HG03354 (cell line): Measurements from ENCODE around the gene GNAQ.
A peak's percentile ranks its signal among the peaks of the same experiment; 100 is the strongest.

ENCODE experiments used
- ATAC-seq: cut with Tn5 transposase; IDR thresholded peaks from one replicate; pipeline ENCODE4 v1.9.1; 2021; ENCODE audit warnings: mild to moderate bottlenecking; ENCODE audit not compliant: unreplicated experiment, poor library complexity, severe bottlenecking

The GNAQ gene

DNA sequence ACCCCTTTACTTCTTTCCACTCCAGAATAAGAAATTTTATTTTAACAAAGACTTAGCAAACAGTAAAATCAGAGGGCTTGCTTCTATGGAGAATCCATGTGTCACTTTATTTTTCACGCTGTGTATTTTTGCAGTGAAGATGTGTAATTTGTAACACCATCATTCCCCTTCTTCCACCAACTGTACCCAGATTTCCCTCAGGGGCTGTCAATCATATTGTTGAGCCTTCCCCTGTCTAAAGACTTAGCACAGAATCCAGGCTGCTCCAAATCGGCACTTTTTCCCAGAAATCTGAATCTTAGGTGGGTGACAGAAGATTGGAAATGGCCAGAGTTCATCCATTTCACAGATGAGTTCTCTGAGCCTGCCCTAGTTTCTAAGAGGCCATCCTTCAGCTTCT is 115.9 kb downstream of the GNAQ start:
- no peak for ATAC-seq

DNA sequence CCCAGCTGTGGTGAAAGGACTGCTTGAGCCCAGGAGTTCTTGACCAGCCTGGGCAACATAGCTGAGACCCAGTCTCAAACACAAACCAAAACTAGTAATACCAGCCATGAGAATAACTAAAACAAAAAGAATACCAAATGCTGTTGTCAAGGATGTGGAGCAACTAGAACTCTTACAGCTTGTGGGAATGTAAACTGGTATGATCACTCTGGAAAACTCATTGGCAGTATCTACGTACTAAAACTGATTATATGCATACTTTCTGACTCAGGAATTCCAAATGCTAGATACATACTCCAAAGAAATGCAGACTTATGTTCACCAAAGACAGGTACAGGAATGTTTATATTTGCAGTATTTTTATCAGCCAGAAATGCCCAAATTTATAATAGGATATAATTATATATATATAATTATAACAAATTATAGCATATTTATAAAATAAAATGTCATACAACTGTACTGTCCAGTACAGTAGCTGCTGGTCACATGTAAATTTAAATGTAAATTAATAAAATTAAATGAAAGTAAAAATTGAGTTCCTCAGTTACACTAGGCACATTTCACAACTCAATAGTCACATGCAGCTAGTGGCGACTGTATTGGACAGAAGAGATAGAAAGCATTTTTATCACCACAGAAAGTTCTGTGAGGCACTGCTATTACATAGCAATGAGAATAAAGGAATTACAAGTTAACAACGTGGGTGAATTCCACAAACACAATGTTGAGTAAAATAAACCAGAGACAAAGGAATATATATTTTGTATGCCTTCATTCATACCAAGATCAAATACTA is 118.5 kb downstream of the GNAQ start:
- no peak for ATAC-seq

- no peak for ATAC-seq
Measured at GRCh38 chr9:77911928-77912327, 119.7 kb downstream of the GNAQ start.

- ATAC-seq, result no peak
Measured at GRCh38 chr9:77910194-77910621, 121.4 kb downstream of the GNAQ start.

- no peak for ATAC-seq
Measured at GRCh38 chr9:77909306-77909705, 122.3 kb downstream of the GNAQ start.

- ATAC-seq, result no peak
Measured at GRCh38 chr9:77908293-77908692, 123.3 kb downstream of the GNAQ start.

GRCh38 chr9:77907585-77907984 is 124.0 kb downstream of the GNAQ start:
- no peak for ATAC-seq

DNA sequence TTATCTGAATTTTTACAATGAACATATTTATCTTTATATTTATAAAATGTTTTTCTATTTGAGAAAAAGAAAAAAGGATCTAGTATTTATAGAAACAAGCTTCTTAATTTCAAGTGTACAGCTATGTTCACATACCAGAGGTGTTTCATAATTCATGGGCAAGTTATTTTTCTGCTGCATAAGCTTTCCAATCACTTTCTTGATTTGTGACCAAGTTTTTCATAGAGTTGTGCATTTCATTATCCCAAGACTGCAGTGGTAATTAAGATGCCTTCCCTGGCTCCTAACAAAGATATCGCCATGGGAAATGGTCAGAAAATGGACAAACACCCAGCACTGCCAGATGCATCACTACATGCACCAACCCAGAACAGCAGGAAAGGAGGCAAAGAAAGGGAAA is 124.6 kb downstream of the GNAQ start:
- ATAC-seq, result no peak

GRCh38 chr9:77903666-77904285 is 127.8 kb downstream of the GNAQ start:
- ATAC-seq, result no peak

DNA sequence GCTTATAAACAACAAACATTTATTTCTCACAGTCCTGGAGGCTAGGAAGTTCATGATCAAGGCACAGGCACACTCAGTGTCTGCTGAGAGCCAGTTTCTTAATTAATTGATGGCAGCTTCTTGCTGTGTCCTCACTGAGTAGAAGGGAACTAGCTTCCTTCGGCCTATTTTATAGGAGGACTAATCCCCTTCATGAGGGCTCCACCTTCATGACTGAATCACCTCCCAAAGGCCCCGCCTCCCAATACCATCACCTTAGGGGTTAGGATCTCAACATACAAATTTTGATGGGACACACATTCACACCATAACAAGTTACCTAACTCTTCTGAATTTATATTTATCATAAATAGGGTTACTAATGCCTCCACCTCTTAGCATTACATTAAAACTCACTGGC is 129.8 kb downstream of the GNAQ start:
- ATAC-seq, result no peak

DNA sequence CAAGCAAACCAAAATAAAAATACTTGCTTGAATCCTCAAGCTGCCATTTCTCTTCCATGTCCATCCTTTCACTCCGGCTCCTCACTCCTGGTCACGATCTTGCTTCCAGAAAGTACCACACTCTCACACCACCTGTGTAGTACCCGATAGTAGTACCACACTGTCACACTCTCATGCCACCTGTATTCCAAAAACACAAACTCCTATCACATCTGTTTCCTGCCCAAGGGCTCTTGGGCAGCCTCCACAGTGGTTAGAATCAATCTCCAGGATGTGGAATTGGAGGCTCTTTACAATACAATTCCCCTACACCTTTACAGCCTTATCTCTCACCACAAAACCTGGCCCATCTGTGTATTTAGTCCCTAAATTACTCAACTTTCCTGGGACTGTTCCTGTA is 130.6 kb downstream of the GNAQ start:
- ATAC-seq, result no peak

GRCh38 chr9:77899679-77900354 is 131.8 kb downstream of the GNAQ start:
- no peak for ATAC-seq

- no peak for ATAC-seq
Measured at GRCh38 chr9:77898864-77899263, 132.7 kb downstream of the GNAQ start.

DNA sequence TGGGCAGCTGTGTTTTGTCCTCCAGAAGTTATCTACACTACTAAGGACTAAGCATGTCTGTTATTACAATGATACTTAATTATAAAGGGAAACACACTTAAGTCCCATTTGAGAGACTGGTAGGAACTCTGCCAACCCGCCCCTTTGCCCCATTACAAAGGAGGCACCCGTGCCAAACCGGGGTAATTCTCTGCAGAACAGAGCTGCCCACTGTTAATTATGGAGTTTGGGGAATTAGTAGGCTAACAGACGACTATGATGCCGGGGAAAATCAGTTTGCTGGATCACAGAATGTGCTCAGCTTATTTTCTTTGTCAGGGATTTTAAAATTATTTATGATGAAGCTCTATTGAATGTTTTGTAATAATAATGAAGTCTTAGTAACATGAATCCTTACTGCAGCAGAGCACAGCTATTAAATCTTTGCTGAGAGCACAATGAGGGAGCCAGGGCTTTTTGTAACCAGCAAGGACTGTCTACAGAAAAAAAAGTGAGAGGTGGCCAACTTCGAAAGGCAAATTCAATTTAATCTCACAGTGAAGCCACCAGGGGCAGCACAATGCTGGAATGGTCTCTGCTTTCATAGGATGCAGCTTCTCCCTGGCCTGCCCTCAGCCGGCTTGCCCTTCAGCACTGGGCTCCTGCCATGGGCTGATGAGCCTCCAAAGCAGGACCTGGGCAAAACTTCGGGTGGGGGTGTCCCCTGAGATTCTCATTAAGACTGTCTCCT is 134.5 kb downstream of the GNAQ start:
- no peak for ATAC-seq

GRCh38 chr9:77896269-77896937 is 135.2 kb downstream of the GNAQ start:
- ATAC-seq, result no peak

GRCh38 chr9:77893706-77894105 is 137.9 kb downstream of the GNAQ start:
- ATAC-seq, result no peak

- no peak for ATAC-seq
Measured at GRCh38 chr9:77892955-77893514, 138.6 kb downstream of the GNAQ start.

DNA sequence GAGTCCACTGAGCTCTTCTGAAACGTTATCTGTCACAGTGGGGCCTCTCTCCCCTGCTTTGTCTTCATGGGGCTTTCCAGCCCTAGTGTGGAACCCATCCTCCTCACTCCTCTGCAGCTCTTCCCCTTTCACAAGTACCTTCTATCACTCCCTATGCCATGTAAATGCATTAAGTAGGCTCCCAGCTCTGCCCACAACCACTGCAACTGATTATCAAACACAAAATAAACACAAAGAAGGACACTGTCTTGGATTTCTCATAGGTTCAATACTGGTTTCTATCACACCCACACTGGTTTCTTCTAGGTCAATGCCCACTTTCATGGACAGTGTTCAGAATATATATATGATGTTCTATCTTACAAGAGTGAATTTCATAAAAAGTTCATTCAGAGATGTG is 139.4 kb downstream of the GNAQ start:
- ATAC-seq, result peak; percentile 68

DNA sequence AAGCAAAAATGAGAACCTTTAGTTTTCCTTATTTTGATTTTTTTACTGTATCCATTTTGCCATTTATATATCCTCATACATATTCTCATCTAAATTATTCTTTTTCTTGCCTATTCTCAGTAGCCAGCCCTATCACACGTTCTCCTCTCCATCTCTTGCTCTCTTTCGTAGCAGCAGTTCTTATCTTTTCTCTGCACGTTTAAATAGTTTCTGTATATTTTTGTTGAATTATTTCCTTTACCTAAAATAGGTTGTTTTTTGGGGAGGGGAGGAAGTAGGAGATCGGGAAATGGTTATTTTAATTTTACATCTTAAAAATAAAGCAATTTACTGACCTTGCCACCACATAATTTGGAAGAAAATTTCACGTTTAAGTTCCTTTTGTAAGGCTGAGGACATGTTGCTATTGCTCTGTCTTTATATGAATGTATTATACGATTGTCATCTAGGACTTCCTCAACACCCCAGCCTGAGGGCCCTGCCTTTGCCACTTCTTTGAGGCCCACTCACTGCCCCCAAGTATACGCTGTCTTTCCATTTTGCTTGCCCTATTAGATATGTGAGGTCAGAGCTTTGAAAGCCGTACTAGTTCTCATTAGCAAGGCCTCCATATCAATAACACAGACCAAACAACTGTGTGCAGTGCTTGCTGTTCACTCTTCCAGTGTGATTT is 140.3 kb downstream of the GNAQ start:
- no peak for ATAC-seq
